Fibroblast of upper back skin (primary cell): ENCODE results near the gene PDCD2L.
"Not testable (repeated sequence)": the region's sequence is repeated elsewhere in the genome, so short reads cannot be mapped to it uniquely, and the experiment has no call there.

Experiments used
- DNase-seq: peaks from one replicate; pipeline ENCODE4 v3.0.0-alpha.2; 2013

The PDCD2L gene, protein sequence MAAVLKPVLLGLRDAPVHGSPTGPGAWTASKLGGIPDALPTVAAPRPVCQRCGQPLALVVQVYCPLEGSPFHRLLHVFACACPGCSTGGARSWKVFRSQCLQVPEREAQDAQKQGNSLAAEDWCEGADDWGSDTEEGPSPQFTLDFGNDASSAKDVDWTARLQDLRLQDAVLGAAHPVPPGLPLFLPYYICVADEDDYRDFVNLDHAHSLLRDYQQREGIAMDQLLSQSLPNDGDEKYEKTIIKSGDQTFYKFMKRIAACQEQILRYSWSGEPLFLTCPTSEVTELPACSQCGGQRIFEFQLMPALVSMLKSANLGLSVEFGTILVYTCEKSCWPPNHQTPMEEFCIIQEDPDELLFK

DNA sequence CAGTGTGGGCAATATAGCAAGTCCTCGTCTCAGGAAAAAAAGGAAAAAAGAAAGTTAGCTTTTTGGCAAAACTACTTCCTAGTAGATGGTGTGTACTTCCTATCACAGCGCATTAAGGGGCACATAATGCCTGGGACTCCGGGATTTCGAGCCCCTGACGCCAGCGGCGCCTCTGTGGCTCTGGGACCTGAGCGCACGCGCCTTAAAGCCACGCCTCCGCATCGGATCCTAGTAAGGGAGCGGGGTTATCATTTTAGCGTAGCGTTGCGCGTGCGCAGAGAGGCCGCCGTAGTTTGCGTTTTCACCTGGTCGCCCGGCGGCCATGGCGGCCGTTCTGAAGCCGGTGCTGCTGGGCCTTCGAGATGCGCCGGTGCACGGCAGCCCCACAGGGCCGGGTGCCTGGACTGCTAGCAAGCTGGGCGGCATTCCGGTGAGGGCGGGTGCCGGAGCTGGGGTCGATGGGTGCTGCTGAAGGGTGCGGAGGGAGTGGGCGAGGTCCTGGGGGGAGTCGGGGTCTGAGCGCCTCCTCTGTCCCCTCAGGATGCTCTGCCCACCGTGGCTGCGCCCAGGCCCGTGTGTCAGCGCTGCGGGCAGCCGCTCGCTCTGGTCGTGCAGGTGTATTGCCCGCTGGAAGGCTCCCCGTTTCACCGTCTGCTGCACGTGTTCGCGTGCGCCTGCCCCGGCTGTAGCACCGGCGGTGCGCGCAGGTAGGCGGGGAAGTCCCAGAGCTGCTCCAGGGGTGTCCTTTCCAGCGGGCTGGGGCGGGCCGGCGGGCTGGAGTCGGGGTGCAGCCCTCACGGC is at the start of gene PDCD2L:
TSS of gene PDCD2L (plus strand) at position 291 of the 801 bp plus-strand sequence. CDS start at position 323, 32 bp downstream.
- DNase-seq, result peak; percentile 87

DNA sequence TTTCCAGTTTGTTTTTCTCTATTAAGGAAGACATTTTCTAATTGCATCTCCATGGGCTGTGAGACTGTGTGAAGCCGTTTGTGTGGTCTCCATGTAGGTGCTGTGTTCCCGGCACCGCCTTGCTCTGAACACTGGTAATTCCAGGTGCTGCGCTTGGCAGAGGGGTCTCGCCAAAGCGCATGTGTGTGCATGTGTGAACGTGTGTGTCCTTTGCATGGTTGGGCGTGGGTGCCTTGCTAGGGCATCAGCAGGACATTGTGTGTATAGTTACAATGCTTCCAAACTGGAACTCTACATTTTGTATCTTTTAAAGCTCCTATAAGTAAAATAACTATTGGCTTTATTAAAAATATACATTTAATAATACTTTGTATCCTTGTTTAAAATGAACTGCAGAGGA is 49.0 kb upstream of the PDCD2L start:
- DNase-seq, result no peak

DNA sequence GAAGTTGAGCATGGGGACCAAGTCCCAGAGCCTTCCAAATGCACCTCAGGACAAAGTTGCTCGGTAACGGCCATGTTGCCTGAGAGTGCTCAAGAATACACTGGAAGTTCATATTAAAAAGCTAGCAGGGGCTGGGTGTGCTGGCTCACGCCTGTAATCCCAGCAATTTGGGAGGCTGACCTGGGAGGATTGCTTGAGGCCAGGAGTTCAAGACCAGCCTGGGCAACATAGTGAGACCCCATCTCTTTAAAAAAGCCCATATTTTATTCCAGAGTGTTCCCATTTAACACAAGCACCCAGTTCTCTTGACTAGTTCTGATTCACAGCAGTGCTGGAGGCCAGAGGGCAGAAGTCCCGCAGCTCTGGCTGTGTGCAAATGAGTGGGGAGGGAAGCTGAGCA is 47.3 kb upstream of the PDCD2L start:
- no peak for DNase-seq

DNA sequence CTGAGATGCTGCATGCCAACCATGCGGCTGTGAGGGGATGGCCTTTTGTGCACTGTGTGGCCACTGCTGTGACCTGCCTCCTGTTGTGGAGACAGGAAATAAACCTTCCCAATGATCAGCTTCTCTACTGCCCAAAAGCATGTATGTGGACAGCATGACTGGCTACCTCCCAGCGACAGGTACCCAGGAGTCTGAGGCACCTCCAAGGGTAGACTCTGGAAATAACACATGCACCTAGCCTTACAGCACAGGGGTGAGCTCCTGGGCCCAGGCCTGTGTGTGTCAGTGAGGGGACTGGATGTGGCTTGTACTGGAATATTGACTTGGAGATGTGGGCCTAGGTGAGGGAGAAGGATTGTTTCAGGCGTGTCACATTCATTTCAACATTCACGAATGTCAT is 46.8 kb upstream of the PDCD2L start:
- no peak for DNase-seq

DNA sequence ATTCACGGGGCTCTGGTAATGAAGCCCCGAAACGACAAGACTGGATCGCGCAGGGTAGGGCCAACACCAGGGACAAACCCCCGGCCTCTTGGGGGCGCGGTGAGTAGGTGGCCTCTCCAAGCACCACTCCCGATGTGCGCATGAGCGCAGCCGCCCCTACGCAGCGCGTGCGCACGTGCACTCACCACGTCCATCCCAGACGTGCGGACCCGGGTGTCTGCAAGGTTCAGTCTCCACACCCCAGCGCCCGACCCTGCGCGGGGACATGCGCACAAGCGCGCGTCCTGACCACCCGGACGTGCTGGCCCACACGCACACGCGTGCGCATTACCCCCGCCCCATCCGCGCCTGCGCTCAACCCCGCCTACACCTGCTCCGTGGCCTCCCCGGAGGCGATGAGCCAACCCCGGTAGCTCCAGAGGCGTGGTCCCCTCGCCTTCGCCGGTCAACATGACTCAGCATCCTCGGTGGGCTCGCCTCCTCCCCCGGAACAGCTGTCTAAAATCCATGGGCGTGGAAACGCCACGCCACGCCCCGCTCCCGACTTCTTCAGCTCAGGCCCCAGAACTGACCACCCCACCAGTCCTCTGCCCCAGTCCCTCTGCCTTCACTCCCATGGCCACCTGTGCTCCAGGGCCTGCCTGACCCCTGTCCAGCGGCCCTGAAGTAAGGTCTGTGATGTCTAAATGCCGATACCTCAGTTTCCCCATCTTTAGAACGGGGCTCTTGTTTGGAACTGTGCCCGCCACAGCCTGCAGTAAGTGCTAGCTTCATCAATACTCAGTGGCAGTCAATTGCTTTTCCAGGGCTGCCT is 44.9 kb upstream of the PDCD2L start:
- peak; percentile 96 for DNase-seq

DNA sequence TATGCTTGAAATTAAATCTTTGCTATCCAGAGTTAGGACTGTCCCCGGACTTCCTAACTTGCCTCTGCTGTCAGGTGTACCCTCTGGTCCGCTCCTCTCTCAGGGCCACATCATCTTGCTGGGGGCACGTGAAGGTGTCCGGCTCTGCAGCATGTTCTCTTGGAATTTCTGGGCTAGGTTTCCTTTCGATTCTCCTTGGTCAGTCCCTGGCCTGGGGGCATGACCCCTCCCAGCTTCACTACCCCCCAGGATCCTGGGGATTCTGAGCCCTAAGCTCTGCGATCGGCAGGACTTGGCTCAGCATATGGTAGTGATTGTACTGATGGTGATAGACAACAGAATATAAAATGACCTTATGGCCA is 44.3 kb upstream of the PDCD2L start:
- no peak for DNase-seq

DNA sequence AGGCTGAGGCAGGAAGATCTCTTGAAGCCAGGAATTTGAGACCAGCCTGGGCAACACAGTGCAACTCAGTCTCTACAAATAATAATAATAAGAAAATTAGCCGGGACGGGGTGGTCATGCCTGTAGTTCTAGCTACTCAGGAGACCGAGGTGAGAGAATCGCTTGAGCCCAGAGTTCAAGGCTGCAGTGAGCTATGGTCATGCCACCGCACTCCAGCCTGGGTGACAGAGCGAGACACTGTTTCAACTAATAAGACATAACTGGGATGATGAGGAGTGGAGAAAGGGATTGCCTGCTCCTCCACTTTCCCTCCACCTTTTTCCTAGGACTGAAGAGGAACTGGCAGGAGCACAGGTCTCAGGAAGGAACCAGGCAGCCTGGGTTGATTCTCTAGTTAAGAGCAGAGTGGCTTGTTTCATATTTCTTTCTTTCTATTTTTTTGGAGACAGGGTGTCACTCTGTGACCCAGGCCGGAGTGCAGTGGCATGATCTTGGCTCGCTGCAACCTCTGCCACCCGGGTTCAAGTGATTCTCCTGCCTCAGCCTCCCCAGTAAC is 43.8 kb upstream of the PDCD2L start:
- DNase-seq, result no peak

DNA sequence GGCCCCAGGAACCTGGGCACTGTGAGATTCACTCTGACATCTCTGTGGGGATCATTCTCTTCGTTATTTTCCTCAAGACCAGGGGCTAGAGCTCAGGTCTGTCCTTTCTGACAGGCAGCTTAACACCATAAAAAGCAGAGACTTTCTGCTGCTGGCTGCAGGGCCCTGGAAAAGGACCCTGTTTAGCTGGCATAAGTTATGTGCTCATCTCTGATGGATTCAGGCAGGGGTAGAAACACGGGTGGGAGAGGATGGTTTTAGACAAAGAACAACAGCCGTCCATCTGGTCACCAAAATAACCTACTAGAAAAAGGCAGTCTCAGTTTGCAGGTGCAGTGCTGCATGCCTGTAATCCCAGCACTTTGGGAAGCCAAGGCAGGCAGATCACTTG is 41.5 kb upstream of the PDCD2L start:
- no peak for DNase-seq

DNA sequence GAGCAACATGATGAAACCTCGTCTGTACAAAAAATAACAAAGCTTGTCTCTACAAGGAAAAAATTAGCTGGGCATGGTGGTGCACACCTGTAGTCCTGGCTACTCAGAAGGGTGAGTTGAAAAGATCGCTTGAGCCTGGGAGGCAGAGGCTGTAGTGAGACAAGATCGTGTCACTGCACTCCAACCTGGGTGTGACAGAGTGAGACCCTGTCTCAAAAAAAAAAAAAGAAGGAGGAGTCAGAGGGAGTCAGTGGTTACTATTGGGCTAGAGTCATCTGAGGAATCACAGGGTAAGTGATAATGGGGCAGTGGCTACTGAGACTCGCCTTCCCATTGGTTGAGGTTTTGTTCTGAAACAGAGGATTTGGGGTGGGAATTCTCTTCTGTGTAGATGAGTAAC is 41.1 kb upstream of the PDCD2L start:
- DNase-seq, result no peak

DNA sequence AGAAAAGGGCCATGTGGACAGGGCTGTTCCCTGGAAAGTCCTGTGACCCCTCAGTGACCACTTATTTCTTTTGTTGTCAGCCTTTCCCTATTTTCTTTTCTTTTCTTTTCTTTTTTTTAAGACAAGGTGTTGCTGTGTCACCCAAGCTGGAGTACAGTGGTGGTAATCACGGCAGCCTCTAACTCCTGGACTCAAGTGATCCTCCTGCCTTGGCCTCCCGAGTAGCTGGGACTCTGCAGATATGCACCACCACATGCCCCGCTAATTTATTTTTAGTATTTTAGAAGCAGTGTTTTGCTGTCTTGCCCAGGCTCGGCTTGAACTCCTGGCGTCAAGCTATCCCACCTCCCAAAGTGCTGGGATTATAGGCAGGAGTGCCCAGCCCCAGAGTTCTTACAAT is 40.3 kb upstream of the PDCD2L start:
- DNase-seq, result no peak

DNA sequence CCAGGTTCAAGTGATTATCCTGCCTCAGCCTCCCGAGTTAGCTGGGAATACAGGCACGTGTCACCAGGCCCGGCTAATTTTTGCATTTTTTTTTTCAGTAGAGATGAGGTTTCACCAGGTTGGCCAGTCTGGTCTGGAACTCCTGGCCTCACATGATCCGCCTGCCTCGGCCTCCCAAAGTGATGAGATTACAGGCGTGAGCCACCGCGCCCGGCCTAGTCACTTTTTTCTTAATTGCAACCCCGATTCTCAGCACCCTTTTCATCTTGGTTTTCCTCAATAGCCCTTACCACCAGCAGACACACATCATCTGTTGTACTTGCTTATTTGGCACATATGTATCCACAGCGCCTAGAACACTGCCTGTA is 39.8 kb upstream of the PDCD2L start:
- no peak for DNase-seq

DNA sequence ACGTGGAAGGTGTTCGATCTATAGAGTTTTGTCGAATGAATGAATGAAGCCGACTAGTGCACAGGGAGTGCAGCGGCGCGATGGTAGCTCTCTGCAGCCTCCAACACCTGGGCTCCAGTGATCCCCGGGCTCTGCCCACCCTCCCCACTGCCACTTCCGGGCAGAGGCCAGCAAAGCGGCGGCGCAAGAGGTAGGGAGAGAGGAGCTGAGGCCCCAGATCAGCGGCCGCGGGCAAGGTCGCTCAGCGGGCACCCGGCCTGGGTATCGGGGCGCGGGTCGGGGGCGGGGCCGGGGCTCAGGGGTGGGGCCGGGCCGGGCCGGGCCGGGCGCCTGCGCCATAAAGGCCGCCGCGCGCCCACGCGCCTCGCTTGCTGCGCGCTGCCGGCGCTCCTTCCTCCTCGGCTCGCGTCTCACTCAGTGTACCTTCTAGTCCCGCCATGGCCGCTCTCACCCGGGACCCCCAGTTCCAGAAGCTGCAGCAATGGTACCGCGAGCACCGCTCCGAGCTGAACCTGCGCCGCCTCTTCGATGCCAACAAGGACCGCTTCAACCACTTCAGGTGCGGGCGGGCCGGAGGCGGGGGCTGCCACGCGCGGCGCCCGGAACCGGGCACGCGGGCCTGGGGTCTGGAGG is 39.3 kb upstream of the PDCD2L start, which contains the start of gene GPI:
TSS of gene GPI (plus strand) at position 367 of the 633 bp plus-strand sequence. CDS start at position 438, 71 bp downstream.
- DNase-seq, result peak; percentile 22

DNA sequence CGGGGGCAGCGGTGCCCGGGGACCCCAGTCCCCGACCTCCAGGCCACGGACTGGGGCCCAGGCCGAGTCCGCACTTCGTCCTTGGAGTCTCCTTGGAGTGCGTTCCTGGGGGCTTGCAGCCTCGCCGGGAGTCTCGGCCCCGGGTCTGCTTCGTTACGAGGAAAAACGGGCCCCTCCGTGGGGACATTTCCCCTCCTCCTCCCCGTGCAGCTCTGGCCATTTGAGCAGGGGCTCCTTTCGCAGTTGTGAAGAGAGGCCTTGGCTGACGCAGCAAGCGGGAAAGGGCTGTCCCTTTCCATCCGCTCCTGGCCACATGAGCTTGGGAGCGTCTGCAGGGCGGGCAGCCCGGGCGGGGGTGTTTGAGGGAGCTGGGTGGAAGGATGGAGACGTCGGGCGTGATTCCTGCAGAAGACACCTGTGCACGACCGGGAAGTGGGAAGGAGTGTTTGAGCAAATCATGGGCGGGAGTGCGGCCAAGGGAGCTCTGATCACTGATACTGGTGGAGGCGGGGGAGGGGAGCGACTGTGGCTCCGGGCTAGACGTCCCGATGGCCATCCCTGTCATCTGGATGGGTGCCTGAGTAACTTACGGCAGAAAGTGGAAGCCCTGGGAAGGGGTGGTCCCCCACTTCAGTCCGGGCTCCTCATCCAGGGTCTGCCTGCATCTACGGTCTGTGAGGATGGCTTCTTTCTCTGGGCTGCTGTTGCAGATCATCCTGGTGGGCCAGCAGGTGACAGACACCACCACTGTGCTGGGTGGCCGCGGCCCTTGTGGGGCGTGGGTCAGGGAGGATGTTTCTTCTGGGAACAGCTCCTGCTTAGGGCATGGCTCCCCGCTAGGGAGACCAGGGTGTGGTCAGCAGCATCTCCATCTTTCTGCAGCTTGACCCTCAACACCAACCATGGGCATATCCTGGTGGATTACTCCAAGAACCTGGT is 38.5 kb upstream of the PDCD2L start:
- DNase-seq, result peak; percentile 12

DNA sequence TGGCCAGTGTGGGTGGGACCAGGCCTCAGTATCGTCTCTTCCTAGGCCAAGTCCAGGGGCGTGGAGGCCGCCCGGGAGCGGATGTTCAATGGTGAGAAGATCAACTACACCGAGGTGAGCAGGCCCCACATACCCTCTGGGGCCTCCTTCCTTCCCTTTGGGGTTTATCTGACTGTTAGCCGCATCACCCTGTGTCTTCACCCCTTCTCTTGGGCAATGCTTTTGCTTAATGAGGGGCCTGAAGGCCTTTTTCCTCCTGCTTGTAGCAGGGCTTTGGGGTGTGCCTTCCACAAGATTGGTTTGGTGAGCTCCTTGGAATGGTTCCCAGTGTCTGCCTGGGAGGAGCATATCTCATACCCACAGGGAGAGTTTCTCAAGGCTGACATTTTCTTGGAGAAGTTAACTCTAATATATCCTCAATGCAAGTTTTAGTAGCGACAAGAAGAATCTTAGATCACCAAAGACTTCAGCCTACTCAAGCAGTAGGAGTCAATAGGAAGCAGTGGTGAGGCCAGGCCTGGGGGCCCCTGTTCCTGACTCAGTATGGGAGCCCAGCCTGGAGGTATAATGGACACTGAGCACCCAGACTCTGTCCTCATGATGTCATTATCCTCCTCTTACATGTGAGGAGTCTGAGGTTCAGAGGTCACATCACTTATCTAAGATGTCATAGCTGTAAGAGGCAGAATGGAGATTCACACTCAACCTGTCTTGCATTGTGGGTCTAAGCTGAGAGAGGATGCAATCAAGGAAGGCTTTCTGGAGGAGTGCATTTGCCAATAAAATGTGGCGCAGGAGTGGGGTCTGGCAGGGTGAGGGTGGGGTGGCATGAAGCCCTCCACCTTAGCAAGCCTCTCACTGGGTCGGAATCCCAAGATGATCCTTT is 37.2 kb upstream of the PDCD2L start:
- DNase-seq, result peak; percentile 65

DNA sequence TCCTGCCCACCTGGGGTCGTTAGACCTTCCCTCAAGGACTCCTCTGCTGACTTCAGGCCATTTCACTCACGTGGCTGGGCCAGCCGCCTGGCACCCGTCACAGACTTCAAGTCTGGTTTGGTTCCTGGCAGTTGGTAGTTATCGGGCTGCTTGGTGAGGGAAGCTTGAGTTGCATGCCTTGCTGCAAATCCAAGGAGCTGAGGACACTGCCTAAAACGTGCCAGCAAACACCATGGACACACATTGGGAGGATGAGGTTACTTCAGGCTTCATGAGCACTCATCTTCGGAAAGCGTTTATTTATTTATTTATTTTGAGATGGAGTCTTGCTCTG is 36.6 kb upstream of the PDCD2L start:
- no peak for DNase-seq

DNA sequence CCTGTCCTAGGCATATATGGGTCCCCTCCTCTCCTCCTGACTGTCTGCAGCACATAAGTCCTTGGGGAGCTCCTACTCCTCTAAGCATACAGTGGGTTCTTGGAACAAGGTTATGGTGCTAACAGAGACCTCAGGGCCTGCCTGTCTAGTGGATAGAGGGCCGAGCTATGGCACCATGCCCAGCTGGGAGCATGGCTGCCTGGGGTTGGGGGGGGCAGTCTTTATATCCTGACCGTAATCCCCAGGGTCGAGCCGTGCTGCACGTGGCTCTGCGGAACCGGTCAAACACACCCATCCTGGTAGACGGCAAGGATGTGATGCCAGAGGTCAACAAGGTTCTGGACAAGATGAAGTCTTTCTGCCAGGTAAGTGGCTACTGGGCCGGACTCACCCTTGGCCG is 35.9 kb upstream of the PDCD2L start:
- DNase-seq, result no peak

DNA sequence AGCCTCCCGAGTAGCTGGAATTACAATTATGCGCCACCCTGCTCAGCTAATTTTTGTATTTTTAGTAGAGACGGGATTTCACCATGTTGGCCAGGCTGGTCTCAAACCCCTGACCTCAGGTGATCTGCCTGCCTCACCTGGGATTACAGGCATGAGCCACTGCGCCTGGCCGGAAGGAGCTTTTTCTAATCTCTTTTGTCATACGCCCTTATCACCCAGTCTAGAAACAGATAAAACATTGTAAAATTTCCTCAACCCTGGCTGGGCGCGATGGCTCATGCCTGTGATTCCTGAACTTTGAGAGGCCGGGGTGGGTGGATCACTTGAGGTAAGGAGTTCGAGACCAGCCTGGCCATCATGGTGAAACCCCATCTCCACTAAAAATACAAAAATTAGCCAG is 35.0 kb upstream of the PDCD2L start:
- not testable (repeated sequence) for DNase-seq

DNA sequence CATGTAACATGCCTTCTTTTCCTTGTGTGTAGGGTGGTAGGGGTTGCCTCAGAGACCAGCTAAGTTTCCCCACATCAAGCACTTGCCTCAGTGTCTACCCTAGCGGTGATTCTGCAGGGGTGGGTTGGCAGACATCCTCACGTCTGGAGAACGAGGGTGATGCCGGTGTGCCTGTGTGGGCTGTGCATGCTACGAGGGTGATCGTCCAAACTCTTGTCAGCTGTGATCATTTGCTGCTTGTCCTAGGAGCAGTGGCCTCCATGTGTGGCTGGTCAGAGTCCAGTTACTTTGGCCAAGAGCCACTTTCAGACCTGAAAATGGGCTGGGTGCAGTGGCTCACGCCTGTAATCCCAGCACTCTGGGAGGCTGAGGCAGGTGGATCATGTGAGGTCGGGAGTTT is 34.1 kb upstream of the PDCD2L start:
- DNase-seq, result no peak

DNA sequence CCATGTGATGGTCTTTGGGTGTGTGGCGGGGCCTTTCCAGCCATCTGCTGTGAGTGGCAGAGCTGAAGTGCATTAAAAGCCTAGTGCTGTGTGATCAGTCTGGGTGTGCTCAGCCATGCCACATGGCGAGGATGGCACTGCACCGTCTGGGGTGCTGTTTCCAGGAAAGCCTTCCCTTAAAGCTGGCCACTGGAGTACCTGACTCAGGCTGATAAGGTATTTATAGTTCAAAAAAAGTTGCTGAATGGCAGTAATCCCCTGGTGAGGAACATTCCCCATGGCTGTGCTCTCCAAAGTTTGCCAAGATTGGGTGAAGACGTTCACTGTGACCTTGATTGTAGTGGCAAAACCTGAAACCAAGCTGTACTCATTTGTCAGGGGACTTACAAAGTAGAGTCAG is 33.2 kb upstream of the PDCD2L start:
- no peak for DNase-seq

DNA sequence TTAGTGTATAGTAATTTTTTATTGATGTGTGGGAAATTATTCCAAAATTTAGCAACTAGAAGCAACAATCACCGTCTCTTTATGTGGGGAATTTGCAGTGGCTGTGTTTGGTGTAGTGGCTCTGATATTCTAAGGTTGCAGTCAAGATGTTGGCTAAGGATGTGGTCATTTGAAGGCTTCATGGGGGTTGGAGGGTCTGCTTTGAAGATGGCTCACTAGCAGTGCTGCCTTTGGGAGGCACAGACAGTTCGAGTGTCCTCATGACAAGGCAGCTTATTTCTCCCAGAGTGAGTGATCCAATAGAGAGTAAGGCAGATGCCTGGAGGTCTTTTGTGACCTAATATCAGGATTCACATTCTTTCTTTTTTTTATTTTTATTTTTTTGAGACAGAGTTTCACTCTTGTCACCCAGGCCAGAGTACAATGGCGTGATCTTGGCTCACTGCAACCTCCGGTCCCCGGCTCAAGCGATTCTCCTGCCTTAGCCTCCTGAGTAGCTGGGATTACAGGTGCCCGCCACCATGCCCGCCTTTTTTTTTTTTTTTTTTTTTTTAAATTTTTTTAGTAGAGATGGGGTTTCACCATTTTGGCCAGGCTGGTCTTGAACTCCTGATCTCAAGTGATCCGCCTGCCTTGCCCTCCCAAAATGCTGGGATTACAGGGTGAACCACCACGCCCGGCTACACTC is 30.5 kb upstream of the PDCD2L start:
- no peak for DNase-seq
